HG03095 (cell line): Measurements from ENCODE around the gene OR51E1.
A peak's percentile ranks its signal among the peaks of the same experiment; 100 is the strongest.

Source experiments
- ATAC-seq: cut with Tn5 transposase; IDR thresholded peaks from one replicate; pipeline ENCODE4 v1.9.1; 2021; ENCODE audit warnings: moderate library complexity; ENCODE audit not compliant: unreplicated experiment

OR51E1 gene, protein sequence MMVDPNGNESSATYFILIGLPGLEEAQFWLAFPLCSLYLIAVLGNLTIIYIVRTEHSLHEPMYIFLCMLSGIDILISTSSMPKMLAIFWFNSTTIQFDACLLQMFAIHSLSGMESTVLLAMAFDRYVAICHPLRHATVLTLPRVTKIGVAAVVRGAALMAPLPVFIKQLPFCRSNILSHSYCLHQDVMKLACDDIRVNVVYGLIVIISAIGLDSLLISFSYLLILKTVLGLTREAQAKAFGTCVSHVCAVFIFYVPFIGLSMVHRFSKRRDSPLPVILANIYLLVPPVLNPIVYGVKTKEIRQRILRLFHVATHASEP

DNA sequence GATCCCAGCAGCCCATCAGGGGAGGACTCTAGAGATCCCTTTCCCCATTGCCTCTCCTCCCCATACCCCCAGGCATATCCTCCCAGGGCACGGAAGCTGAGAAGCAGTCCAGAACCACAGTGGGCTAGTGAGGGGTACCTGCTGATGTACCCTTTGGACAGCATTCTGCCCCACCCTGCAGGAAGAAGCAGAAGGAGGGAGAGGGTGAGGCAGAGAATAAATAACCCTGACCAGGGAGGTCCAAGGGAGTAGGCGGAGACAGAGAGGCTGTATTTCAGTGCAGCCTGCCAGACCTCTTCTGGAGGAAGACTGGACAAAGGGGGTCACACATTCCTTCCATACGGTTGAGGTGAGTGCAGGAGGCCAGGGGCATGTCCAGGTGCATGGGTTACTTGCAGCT is at the start of gene OR51E1:
TSS of gene OR51E1 (plus strand) at position 301 of the 400 bp plus-strand sequence. CDS start 8,545 bp downstream, outside the sequence.
- ATAC-seq, result no peak

DNA sequence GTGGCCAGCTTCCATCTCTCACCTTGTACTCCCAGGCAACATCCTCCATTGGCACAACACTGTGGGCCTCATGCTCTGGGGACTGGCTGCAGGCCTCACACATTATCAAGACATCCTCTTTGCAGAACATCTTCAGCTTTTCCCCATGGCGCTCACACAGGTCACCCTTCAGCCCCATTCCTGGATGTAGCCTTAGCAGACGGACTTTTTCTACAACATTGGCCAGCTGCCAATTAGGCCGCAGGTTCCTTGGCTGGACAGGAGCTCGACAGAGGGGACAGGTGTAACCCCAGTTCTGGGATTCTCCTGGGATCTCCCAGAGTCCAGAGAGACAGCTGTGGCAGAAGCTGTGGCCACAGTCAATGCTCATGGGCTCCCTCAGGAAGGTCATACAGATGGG is 38.7 kb upstream of the OR51E1 start:
- ATAC-seq, result no peak

DNA sequence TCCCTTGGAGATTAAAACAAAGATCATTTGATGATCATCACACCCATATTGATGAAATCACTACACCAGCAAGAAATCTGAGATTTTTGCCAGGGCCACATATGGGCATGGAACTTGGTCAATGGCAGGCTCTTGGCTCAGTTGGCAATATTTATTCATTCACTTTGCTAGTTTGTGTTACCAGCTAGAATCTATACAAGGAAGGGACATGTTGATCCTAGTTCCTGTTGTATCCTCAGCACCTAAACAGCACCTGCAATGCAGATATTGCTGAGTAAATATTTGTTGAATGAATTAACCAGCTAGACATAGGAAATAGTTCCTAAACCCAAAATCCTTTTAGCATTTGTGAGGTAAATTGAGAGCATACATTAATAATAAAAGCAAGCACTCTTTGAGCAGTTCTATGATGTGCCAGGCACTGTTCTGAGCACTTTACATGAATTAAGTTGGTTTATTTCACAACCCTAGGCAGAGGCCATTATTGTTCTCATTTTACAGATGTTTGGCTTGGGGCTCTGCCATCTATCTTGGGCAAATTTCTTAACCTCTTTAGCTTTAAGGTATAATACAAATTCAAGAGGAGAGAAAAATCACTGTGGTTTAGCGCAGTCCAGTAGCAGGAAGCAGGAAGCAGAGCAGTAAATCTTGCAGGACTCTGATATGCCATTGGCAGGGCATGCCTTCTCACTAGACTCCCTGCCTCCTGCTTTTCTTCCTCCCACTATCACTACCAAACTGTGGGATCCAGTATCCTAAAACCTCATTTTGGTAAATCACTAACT is 37.4 kb upstream of the OR51E1 start:
- ATAC-seq, result no peak

DNA sequence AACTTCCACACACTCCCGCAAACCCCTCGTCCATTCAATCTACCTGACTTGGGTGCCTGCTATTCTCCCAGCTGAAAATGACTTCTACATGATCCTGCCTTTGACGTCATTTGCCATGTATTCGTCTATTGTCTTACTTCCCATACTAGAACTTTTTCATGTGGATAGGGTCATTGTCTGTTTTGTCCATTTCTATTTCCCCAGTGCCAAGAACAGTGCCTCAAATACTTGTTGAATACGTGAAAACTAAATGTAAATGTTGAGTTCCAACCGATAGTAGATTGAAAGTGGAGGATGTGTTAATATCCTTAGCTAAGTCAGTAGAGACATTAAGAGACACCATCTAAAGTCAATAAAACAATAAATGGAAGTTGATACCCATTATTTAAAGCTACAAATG is 36.7 kb upstream of the OR51E1 start:
- no peak for ATAC-seq

DNA sequence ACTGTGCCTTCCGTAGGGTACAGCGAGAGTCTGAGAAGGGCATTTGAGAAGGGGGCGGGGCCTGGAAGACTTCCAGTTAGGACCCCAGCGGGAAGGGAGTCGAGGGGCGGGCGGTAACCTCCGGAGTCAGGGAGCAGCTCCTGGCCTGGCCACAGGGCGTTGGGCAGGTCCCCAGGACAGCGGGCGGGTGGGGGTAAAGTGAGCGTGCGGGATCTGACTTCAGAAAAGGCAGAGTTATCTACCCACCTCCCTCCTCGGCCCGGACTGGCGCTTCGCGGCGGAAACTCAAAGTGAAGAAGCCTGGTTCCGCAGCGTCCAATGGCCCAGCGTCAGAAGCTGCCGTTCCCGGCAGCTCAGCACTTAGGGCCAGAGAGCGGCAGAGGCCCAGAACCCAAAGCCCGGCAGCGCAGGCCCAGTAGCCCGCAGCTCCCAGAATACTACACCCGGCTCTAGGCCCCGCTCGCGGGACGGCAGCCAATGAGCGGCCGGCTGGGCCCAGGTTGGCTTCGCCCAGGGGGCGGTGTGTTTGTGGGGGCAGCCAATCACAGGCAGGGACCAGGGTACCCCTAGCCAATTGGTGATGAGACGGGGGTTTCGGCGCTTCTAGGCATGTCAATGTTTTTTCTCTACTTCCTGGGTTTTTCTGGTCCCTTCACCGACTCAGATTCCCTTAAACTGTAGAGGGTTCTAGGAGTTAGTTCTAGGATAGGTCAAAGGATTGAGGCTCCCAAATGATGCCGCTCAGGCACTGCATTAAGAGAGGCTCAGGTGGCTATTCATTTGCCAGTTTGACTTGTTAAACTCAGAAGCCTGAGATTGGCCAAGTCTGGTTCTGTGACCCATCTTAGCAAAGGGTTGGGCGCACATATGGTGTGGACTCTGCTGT is 35.8 kb upstream of the OR51E1 start, which contains the start of gene TRIM68:
TSS of gene TRIM68 (minus strand) at position 451 of the 886 bp plus-strand sequence. CDS start 2,727 bp downstream, outside the sequence.
- peak; percentile 100 for ATAC-seq

DNA sequence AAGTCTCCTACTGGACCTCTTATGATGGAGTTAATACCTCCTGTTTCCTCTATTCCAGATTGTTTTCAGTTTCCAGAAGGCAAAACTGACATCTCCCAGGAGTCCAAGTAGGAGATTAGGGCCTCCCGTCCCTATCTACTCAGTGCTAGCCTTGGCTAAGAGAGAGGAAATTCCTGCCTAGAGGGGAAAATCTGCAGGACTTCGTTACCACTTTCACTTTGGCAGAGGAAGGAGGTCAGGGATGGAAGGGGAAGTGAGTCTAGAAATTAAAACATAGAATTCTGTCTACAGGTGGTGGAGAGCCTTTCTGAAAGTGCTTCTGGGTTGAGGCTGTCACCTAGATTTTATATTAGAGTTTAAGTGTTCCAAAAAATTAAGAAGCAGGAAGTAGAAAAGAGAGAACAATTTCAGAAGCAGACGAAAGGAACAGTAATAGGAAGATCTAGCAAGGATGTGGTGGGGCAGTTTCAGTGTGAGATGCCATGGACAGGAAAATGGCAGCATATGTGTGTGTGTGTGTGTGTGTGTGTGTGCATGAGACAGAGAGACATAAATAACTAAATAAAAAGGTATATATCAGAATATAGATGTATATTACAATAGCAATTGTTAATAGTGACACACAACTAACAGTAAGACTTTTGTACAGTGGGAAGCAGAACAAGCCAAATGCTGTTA is 33.4 kb upstream of the OR51E1 start:
- no peak for ATAC-seq

DNA sequence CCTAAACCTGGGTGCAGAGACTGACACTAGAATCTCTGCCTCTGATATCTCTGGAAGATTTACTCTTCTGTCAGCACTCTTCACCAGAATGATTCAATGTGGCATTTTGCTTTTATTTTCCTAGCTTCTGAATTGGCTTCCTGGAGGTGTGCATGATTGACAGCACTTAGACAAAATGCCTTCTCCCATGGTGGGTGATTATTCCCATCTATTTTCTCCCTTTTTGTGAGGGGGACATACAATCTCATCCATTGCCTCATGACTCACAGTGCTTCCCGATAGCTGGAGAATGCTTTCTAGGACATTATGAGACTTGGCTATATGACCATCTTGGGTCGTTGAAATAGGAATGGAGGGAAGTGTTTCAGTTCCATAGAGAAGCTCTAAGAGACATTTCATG is 31.8 kb upstream of the OR51E1 start:
- ATAC-seq, result no peak

DNA sequence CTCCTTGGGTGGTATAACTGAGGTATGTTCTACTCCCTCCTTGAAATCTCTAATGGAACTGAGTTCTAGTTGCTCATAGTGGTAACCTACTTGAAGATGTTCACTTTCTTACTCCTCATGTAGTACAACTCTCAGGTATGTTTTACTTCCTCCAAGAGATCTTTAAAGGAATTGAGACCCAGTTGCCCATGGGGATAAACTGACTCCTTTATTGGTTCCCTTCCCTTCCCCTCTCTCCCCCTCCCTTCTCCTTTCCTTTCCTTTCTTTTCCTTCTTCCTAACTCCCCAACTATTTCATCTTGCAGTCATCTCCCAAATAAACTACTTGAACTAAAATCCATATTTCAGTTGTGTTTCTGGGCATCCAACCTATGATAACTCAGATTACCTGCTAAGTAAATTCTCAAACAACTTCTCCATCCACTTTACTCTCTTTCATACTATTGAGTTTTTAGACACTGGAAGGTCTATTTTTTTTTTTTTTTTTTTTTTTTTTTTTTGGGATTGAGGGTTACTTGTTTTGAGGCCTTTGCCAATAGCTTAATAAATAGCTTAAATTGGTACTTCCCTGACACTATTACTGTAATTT is 27.8 kb upstream of the OR51E1 start:
- ATAC-seq, result no peak

DNA sequence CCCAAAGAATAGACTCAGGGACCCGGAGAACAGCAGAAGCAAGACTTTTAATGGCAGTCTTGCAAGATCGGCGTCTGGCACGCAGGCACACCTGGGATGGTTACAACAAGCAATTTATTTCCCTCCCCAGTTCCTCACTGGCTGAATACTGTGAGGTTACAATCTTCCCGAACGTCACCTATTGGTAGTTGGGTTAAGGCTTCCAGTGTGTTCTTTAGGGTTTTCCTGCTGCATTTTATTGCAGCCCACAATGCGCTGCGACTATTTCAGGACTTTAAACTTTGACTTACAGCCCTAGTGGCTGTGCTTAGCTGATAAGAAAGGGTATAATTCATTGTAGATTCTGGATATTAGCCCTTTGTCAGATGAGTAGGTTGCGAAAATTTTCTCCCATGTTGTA is 24.3 kb upstream of the OR51E1 start:
- ATAC-seq, result no peak

DNA sequence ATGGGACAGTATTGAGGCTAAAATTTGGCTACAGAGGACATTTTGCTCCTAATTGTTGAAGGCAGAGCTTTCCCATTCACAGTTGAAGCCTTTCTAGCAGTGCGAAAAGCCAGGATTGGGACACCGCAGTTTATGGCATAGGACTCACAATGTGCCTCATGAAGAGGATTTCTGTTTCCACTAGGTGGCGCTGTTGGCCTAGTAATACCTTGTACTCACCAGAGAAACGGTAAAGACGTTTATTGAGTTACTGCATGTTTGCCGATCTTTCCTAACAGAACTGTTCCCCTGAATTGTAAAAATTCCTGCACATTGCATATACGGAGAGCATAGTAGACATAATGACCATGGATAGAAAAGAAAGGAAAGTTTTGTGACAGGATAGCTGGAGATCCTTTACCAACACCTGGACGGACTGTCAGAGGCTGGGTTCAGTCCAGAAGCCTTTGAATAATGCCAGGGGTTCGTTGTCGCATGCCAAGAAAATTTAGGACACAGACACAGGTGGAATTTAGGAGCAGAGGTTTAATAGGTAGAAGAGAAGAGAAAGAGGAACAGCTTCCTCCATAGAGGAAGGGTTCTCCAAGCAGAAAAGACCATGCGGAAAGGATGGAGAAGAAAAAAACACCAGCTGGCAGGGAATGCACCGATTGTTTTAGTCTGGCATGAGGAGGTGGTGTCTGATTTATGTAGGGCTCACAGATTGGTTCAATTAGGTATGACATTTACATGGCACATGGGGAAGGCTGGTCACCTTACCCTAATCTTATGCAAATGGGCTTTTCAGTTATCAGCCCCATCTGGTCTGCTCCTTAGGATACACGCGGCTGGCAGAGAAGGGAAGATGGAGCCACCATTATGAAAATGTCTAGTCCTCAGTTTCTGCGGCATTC is 17.3 kb upstream of the OR51E1 start:
- no peak for ATAC-seq

DNA sequence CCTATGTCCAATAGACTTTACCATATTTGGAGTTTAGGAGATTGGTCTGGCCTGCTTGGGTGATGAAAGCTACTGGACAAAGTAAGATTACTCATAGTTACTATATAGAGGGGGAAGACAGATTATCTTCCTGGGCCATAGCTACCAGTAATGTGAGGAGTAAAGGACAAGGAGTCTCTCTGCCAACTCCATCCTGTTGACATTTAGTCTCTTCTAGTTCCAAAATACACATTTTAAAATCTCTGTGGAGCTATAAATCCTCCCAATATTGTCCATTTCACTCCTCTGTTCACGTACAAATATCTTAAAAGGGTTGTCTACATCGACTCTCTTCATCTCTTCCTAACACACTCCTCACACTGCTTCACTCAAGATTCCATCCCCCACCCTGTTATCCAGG is 7.6 kb upstream of the OR51E1 start:
- no peak for ATAC-seq

DNA sequence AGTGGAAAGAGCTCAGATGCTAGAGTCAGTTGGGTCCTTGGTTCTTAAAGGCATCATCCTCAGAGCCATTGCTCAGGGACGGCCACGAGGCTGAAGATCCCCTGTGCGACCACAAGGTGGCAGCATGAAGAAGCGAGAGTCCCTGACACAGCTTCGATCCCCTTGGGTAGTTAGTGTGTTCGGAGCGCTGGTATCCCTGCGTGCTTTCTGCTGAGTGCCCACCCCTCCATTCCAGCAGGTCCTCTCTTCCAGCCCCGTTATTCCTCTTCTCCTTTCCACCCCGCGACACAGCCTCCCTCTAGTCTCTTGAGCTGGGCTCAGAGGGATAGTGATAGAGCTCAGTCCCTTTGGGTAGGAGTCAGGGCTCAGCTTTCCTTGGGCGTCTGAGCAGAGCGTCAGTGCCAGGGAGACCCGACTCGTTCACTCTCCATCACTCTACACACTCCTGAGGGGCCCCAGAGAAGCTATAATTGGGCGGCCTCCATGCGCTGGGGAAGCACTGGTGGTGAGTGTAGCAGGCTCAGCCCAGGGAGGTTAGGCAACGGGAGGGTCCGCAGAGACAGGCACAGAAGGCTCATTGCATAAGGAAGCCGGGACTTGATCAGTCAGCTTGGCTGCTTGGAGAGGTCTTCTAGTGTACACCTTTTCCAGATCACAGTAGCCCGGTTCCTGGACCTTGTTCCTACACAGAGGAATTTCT is 6.7 kb upstream of the OR51E1 start, which contains the start of gene OR51D1:
TSS of gene OR51D1 (plus strand) at position 516 of the 700 bp plus-strand sequence. CDS start 2,314 bp downstream, outside the sequence.
- peak; percentile 91 for ATAC-seq

DNA sequence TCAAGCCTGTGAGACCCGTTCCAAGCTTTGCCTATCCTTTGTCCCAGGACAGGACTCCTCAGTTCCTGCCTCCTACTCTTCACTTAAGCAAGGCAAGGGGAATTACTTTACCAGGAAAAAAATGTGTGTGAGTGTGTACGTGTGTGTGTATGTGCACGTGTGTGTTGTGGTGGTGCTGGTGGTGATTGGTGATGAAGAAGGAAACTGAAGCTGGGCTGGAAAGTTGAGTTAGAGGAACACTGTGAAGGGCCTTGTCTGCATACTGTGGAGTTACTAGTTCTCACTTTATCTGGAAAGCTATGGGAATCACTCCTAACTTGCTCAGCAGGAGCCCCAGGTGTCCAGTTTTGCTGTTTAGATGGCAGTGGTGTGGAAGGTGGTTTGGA is 6.1 kb upstream of the OR51E1 start:
- ATAC-seq, result no peak

DNA sequence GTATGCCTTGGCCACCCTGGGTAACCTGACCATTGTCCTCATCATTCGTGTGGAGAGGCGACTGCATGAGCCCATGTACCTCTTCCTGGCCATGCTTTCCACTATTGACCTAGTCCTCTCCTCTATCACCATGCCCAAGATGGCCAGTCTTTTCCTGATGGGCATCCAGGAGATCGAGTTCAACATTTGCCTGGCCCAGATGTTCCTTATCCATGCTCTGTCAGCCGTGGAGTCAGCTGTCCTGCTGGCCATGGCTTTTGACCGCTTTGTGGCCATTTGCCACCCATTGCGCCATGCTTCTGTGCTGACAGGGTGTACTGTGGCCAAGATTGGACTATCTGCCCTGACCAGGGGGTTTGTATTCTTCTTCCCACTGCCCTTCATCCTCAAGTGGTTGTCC is 3.9 kb upstream of the OR51E1 start:
- ATAC-seq, result no peak

DNA sequence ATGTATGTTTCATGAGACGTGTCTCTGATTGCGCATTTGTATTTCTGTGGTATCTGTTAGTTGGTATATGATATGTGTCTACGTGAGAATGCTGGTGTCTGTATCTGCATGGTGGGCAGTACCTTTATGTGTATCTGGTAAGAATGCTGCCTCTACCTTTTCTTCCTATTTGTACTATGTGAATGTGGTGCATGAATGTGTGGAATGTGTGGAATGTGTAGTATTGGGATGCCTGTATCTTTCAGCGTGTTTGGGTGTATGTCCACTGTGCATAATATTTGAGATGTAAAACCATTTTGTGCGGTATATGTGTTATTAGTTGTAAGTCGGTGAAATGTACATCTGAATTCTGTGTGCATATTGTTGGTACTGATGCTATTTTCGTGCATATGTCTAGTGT is 2.3 kb upstream of the OR51E1 start:
- ATAC-seq, result no peak

DNA sequence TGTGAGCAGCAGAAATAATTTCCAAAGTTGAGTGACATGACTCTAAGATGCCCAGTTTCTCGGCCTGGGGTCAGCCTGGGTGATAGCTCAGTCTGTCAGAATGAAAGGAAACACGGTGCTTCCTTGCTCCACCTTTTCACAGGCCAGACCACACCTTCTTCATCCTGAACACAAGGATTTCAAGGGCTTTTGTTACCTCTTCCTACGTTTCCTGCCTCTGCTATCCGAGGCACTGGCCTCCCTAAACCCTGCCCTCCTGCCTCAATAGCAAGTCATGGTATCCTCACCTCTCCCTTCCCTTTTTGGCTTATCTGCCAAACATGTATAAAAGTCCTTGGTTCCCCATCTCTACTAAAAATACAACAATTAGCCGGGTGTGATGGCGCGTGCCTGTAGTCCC is 1.7 kb upstream of the OR51E1 start:
- ATAC-seq, result no peak

DNA sequence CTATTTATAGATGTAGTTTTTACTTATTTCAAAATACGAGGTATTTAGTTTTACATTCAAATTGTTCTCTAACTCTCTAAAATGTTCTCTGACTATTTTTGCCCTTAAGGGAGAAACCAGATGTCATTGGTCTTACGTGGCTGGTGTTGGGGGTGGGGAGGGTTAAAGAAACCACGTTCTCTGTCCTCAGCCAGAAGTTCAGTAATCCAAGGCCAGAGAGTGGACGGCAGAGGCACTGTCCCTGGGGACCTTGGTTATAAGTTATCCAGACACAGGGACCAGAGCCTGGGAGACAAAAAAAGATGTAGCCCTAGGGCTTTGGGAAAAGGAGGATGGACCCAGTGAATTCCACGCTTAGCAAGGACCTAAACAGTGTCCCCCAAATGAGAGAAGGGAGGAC is 706 bp upstream of the OR51E1 start:
- ATAC-seq, result no peak

DNA sequence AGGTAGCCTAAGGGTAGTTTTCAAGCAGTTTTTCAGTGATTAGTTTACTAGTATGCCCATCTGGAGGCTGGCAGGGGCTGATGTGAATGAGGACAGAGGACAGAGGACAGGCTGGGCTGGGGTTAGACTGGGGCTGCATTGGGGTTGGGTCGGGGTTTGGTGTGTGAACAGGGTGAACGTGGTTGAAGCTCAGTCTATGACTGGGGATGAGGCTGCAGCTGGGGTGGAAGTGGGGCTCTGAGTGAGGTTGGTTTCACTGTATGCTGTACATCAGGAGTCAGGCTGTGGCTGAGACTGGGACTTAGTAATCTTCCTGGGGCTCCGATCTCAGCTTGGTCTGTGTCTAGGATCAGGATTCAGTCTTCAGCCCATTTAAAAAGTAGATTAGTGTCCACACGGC is 451 bp downstream of the OR51E1 start:
- ATAC-seq, result no peak

DNA sequence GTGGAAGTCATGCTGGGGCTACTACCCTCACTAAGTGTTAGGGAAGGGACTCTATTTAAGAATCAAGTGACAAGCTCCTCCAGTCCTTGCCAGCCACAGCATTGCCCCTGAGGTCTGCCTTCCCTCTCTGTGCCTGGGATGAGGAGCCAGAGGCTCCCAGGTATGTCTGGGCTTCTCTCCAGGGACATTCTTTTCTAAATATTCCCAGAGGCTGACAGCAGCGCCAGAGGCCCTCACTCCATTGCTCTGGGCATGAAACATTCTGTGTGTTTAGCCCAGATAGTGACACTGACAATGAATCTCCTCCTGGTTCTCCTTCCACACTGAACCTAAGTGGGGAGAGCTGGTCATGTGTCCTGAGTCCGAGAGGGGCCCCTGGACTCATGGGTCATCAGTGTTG is 2.2 kb downstream of the OR51E1 start:
- ATAC-seq, result no peak
